Stimulated activated CD4-positive, alpha-beta T cell treated with anti-CD3 and anti-CD28 coated beads, TNF-alpha, amount 100 ng/mL, for 1 hour (primary cell): ENCODE data around the gene ZNF30.
"Not testable (repeated sequence)": the region's sequence is repeated elsewhere in the genome, so short reads cannot be mapped to it uniquely, and the experiment has no call there.

Source experiments
- DNase-seq, 3 donors: peaks; one replicate each; pipeline ENCODE4 v3.0.0-alpha.2; 2020; ENCODE audit warnings: low read depth in 3 of 3, low spot score in 1 of 3

The ZNF30 gene

GRCh38 chr19:34985249-34986022 is 58.7 kb downstream of the ZNF30 start:
- no peak for DNase-seq

GRCh38 chr19:34988119-34988518 is 61.4 kb downstream of the ZNF30 start:
- DNase-seq = no peak

GRCh38 chr19:34989298-34989697 is 62.6 kb downstream of the ZNF30 start:
- DNase-seq = no peak

- DNase-seq = no peak
Measured at GRCh38 chr19:34990578-34991192, 64.0 kb downstream of the ZNF30 start.

GRCh38 chr19:34991542-34992333 is 65.0 kb downstream of the ZNF30 start:
- no peak for DNase-seq

GRCh38 chr19:34992582-34992981 is 65.9 kb downstream of the ZNF30 start:
- DNase-seq = not testable (repeated sequence)

- no peak for DNase-seq
Measured at GRCh38 chr19:34994286-34994642, 67.6 kb downstream of the ZNF30 start.
